Smooth muscle cell (in vitro differentiated cells): Measurements from ENCODE around the gene C6orf62. TPM values are rescaled to one million over a fixed set of nuclear protein-coding genes. Genes with fewer than 3 reads are reported as not detected.
"Not testable (repeated sequence)": the region's sequence is repeated elsewhere in the genome, so short reads cannot be mapped to it uniquely, and the experiment has no call there.

Source experiments
- DNase-seq: peaks from one replicate; lab custom pipeline; 2025; ENCODE audit not compliant: unreplicated experiment; lab: John Stamatoyannopoulos, UW
- H2AFZ ChIP-seq: fragments of 200-600 bp; sonication (generic); 2 replicates; pipeline ENCODE4 v1.6.0; 2016; ENCODE audit warnings: antibody characterized with exemption, low read depth, mild to moderate bottlenecking
- H3F3A ChIP-seq: fragments of 200-600 bp; sonication (generic); 2 replicates; pipeline ENCODE4 v1.6.0; 2017; ENCODE audit warnings: antibody characterized with exemption, low read depth
- H3K27ac ChIP-seq: fragments of 200-600 bp; sonication (generic); 2 replicates; pipeline ENCODE4 v1.5.1; 2016; ENCODE audit warnings: low read depth, mild to moderate bottlenecking
- H3K27me3 ChIP-seq: fragments of 200-600 bp; sonication (generic); 2 replicates; pipeline ENCODE4 v1.6.1; 2016; ENCODE audit warnings: low read depth, mild to moderate bottlenecking
- H3K36me3 ChIP-seq: fragments of 200-600 bp; sonication (generic); 2 replicates; pipeline ENCODE4 v1.5.1; 2016; ENCODE audit warnings: low read depth
- H3K4me1 ChIP-seq: fragments of 200-600 bp; sonication (generic); 2 replicates; pipeline ENCODE4 v1.5.1; 2016; ENCODE audit warnings: low read depth
- H3K4me2 ChIP-seq: fragments of 200-600 bp; sonication (generic); 2 replicates; pipeline ENCODE4 v1.6.0; 2016; ENCODE audit warnings: mild to moderate bottlenecking
- H3K4me3 ChIP-seq: fragments of 200-600 bp; sonication (generic); 2 replicates; pipeline ENCODE4 v1.5.1; 2016; ENCODE audit warnings: mild to moderate bottlenecking
- H3K79me2 ChIP-seq: fragments of 200-600 bp; sonication (generic); 2 replicates; pipeline ENCODE4 v1.6.0; 2016; ENCODE audit warnings: low read depth, mild to moderate bottlenecking
- H3K9ac ChIP-seq: fragments of 200-600 bp; sonication (generic); 2 replicates; pipeline ENCODE4 v1.6.0; 2016; ENCODE audit warnings: low read depth
- H3K9me3 ChIP-seq: fragments of 200-600 bp; sonication (generic); replicated peaks from 2 replicates; pipeline ENCODE4 v1.5.1; 2016; ENCODE audit warnings: low read depth
- H4K20me1 ChIP-seq: fragments of 200-600 bp; sonication (generic); 2 replicates; pipeline ENCODE4 v1.6.0; 2016; ENCODE audit warnings: low read depth
- CTCF ChIP-seq: fragments of 200-600 bp; sonication (generic); IDR thresholded peaks from 2 replicates; pipeline ENCODE4 v1.5.1; 2017; ENCODE audit warnings: borderline replicate concordance, mild to moderate bottlenecking, antibody characterized with exemption; ENCODE audit not compliant: insufficient read depth, poor library complexity, severe bottlenecking
- WGBS: methylation state at CpG from one replicate; pipeline ENCODE4 v1.1.7; 2016; ENCODE audit warnings: low lambda C conversion rate; 5-methylcytosine and 5-hydroxymethylcytosine counted together
- polyA plus RNA-seq: library from polyadenylated mRNA; unstranded; fragments of >200 nt; fragmentation: Nextera tagmentation; extraction: Ambion mirVana; gene quantifications from 2 replicates; pipeline ENCODE4 v1.2.1, GENCODE V29; 2016
- total RNA-seq: library from RNA; depleted of rRNA; stranded (reverse); fragments of >200 nt; gene quantifications from 2 replicates; pipeline ENCODE4 v1.2.3, GENCODE V29; 2014

C6orf62 gene
- total and polyA plus RNA-seq, 2 experiments from 2014 or later = 32.4 to 61.4 TPM

- no peak overlapping the region for H3K27ac ChIP-seq
These were observed 34.6 kb upstream of the C6orf62 start for GRCh38 chr6:24753545-24753944.

GRCh38 chr6:24752917-24753492 is 34.1 kb upstream of the C6orf62 start:
- Histone ChIP-seq H3K4me1 (no peaks in the 10 kb centered on the region), H3K9me3 (no peaks in the 10 kb centered on the region), H3K79me2 (no peaks in the 10 kb centered on the region), H3F3A (no peaks in the 10 kb centered on the region), H3K9ac (no peak overlapping the region), H3K27me3 (no peaks in the 10 kb centered on the region), H4K20me1 (no peaks in the 10 kb centered on the region), H3K36me3 (no peaks in the 10 kb centered on the region), H3K27ac (no peak overlapping the region), H2AFZ (no peak overlapping the region), H3K4me2 (no peak overlapping the region), H3K4me3 (no peak overlapping the region)
- no peak for TF ChIP-seq CTCF
- WGBS = 82% methylated on average over 1 of the region's 1 CpG
- no peak for DNase-seq

More at GRCh38 chr6:24753545-24753944, 34.6 kb upstream of the C6orf62 start:
- Histone ChIP-seq H3K36me3 (no peaks in the 10 kb centered on the region), H3F3A (no peaks in the 10 kb centered on the region), H3K79me2 (no peaks in the 10 kb centered on the region), H4K20me1 (no peaks in the 10 kb centered on the region), H3K4me2 (no peak overlapping the region), H3K27me3 (no peaks in the 10 kb centered on the region), H2AFZ (no peak overlapping the region), H3K4me3 (no peak overlapping the region), H3K4me1 (no peaks in the 10 kb centered on the region), H3K9ac (no peak overlapping the region), H3K9me3 (no peaks in the 10 kb centered on the region)
- DNase-seq = no peak
- WGBS = 90% methylated on average over 2 of the region's 2 CpGs
- TF ChIP-seq CTCF = no peak

- Histone ChIP-seq H4K20me1 (no peaks in the 10 kb centered on the region), H3K9ac (no peak overlapping the region), H3K36me3 (no peaks in the 10 kb centered on the region), H3K4me3 (no peak overlapping the region), H3K4me2 (no peak overlapping the region), H3K4me1 (no peaks in the 10 kb centered on the region), H3K79me2 (no peaks in the 10 kb centered on the region), H2AFZ (no peak overlapping the region), H3F3A (no peaks in the 10 kb centered on the region), H3K27ac (no peak overlapping the region), H3K27me3 (no peaks in the 10 kb centered on the region), H3K9me3 (no peaks in the 10 kb centered on the region)
- DNase-seq = no peak
- TF ChIP-seq CTCF = no peak
- 96% methylated on average over 2 of the region's 2 CpGs for WGBS
These were observed 33.5 kb upstream of the C6orf62 start for GRCh38 chr6:24752503-24752902.

- H3K9me3 ChIP-seq, H3K4me1 ChIP-seq, DNase-seq, H3K9ac ChIP-seq, H4K20me1 ChIP-seq, H3K4me3 ChIP-seq, H3K27me3 ChIP-seq, H3K4me2 ChIP-seq, H2AFZ ChIP-seq, H3F3A ChIP-seq, H3K79me2 ChIP-seq, H3K36me3 ChIP-seq, H3K27ac ChIP-seq: not testable (repeated sequence)
- WGBS = 92% methylated on average over 3 of the region's 3 CpGs
These were observed 31.9 kb upstream of the C6orf62 start for GRCh38 chr6:24750878-24751277.
